ENCODE data around the gene NECAB3.

The NECAB3 gene

GRCh38 chr20:33666293-33667244 is 7.7 kb downstream of the NECAB3 start, which contains the start of gene ACTL10:
TSS of gene ACTL10 (plus strand) at chr20:33666943. CDS start at chr20:33667498, 555 bp downstream.
- DNase-seq (ENCODE audit: low read depth, low spot score), result peak; percentile 95
- Histone ChIP-seq H3K4me3 (ENCODE audit: insufficient read length, low read depth) (peak within 1 kb of the TSS; percentile 74), H3K4me1 (ENCODE audit: insufficient read depth, insufficient read length) (peaks cover 27% of the 10 kb centered on the region), H3K9ac (ENCODE audit: insufficient read length, low read depth) (peak within 1 kb of the TSS; percentile 94), H3K9me3 (ENCODE audit: insufficient read depth, low read length) (no peaks in the 10 kb centered on the region), H3K36me3 (ENCODE audit: insufficient read depth, insufficient read length, low read length) (peaks cover 42% of the 10 kb centered on the region), H3K27me3 (ENCODE audit: insufficient read depth, insufficient read length) (no peaks in the 10 kb centered on the region)
- TF ChIP-seq SUZ12 (IDR thresholded peaks at IDR 0.05; ENCODE audit: extremely low read depth, insufficient read depth, insufficient read length), result no peak
- no peak for TF ChIP-seq YY1 (IDR thresholded peaks at IDR 0.05; ENCODE audit: insufficient read depth, insufficient read length)
- no peak for TF ChIP-seq ZNF274 (IDR thresholded peaks at IDR 0.05; ENCODE audit: low read depth, low read length)

- Histone ChIP-seq H3K9me3 (ENCODE audit: insufficient read depth, low read length) (no peaks in the 10 kb centered on the region), H3K4me3 (ENCODE audit: insufficient read length, low read depth) (no peak overlapping the region), H3K27me3 (ENCODE audit: insufficient read depth, insufficient read length) (no peaks in the 10 kb centered on the region), H3K4me1 (ENCODE audit: insufficient read depth, insufficient read length) (peaks cover 27% of the 10 kb centered on the region), H3K36me3 (ENCODE audit: insufficient read depth, insufficient read length, low read length) (peaks cover 42% of the 10 kb centered on the region), H3K9ac (ENCODE audit: insufficient read length, low read depth) (no peak overlapping the region)
- TF ChIP-seq ZNF274 (IDR thresholded peaks at IDR 0.05; ENCODE audit: low read depth, low read length), result no peak
- TF ChIP-seq YY1 (IDR thresholded peaks at IDR 0.05; ENCODE audit: insufficient read depth, insufficient read length), result no peak
- TF ChIP-seq SUZ12 (IDR thresholded peaks at IDR 0.05; ENCODE audit: extremely low read depth, insufficient read depth, insufficient read length), result no peak
- no peak for DNase-seq (ENCODE audit: low read depth, low spot score)
Observed at GRCh38 chr20:33664762-33665144, 9.5 kb downstream of the NECAB3 start.

GRCh38 chr20:33664085-33664761 is 10.0 kb downstream of the NECAB3 start:
- peaks cover 27% of the 10 kb centered on the region for H3K4me1 ChIP-seq (ENCODE audit: insufficient read depth, insufficient read length)

GRCh38 chr20:33663161-33664084 is 10.8 kb downstream of the NECAB3 start:
- Histone ChIP-seq H3K9me3 (ENCODE audit: insufficient read depth, low read length) (no peaks in the 10 kb centered on the region), H3K36me3 (ENCODE audit: insufficient read depth, insufficient read length, low read length) (peaks cover 42% of the 10 kb centered on the region), H3K9ac (ENCODE audit: insufficient read length, low read depth) (peak overlapping the region; percentile 85), H3K4me3 (ENCODE audit: insufficient read length, low read depth) (peak overlapping the region; percentile 67), H3K27me3 (ENCODE audit: insufficient read depth, insufficient read length) (no peaks in the 10 kb centered on the region), H3K4me1 (ENCODE audit: insufficient read depth, insufficient read length) (peaks cover 27% of the 10 kb centered on the region)
- DNase-seq (ENCODE audit: low read depth, low spot score), result peak; percentile 67
- TF ChIP-seq YY1 (IDR thresholded peaks at IDR 0.05; ENCODE audit: insufficient read depth, insufficient read length), result no peak
- no peak for TF ChIP-seq SUZ12 (IDR thresholded peaks at IDR 0.05; ENCODE audit: extremely low read depth, insufficient read depth, insufficient read length)
- TF ChIP-seq ZNF274 (IDR thresholded peaks at IDR 0.05; ENCODE audit: low read depth, low read length), result no peak

More at GRCh38 chr20:33664085-33664761, 10.0 kb downstream of the NECAB3 start:
- Histone ChIP-seq H3K9ac (ENCODE audit: insufficient read length, low read depth) (peak overlapping the region; percentile 85), H3K36me3 (ENCODE audit: insufficient read depth, insufficient read length, low read length) (peaks cover 42% of the 10 kb centered on the region), H3K9me3 (ENCODE audit: insufficient read depth, low read length) (no peaks in the 10 kb centered on the region), H3K27me3 (ENCODE audit: insufficient read depth, insufficient read length) (no peaks in the 10 kb centered on the region), H3K4me3 (ENCODE audit: insufficient read length, low read depth) (peak overlapping the region; percentile 67)
- TF ChIP-seq SUZ12 (IDR thresholded peaks at IDR 0.05; ENCODE audit: extremely low read depth, insufficient read depth, insufficient read length), result no peak
- TF ChIP-seq YY1 (IDR thresholded peaks at IDR 0.05; ENCODE audit: insufficient read depth, insufficient read length), result no peak
- TF ChIP-seq ZNF274 (IDR thresholded peaks at IDR 0.05; ENCODE audit: low read depth, low read length), result no peak
- DNase-seq (ENCODE audit: low read depth, low spot score), result no peak

GRCh38 chr20:33662172-33662571 is 12.1 kb downstream of the NECAB3 start, which contains the start of gene C20orf144:
TSS of gene C20orf144 (plus strand) at chr20:33662327. CDS start at chr20:33662346, 19 bp downstream.
- Histone ChIP-seq H3K4me3 (ENCODE audit: insufficient read length, low read depth) (peak within 1 kb of the TSS; percentile 67), H3K9me3 (ENCODE audit: insufficient read depth, low read length) (no peaks in the 10 kb centered on the region), H3K9ac (ENCODE audit: insufficient read length, low read depth) (peak within 1 kb of the TSS; percentile 85), H3K27me3 (ENCODE audit: insufficient read depth, insufficient read length) (no peaks in the 10 kb centered on the region), H3K36me3 (ENCODE audit: insufficient read depth, insufficient read length, low read length) (peaks cover 50% of the 10 kb centered on the region), H3K4me1 (ENCODE audit: insufficient read depth, insufficient read length) (peaks cover 19% of the 10 kb centered on the region)
- DNase-seq (ENCODE audit: low read depth, low spot score), result no peak
- TF ChIP-seq ZNF274 (IDR thresholded peaks at IDR 0.05; ENCODE audit: low read depth, low read length) (no peak), SUZ12 (IDR thresholded peaks at IDR 0.05; ENCODE audit: extremely low read depth, insufficient read depth, insufficient read length) (no peak), YY1 (IDR thresholded peaks at IDR 0.05; ENCODE audit: insufficient read depth, insufficient read length) (no peak)

GRCh38 chr20:33660685-33661058 is 13.6 kb downstream of the NECAB3 start:
- H3K9me3 ChIP-seq (ENCODE audit: insufficient read depth, low read length), result no peaks in the 10 kb centered on the region
- H3K36me3 ChIP-seq (ENCODE audit: insufficient read depth, insufficient read length, low read length), result peaks cover 63% of the 10 kb centered on the region
- no peak overlapping the region for H3K9ac ChIP-seq (ENCODE audit: insufficient read length, low read depth)
- no peak for DNase-seq (ENCODE audit: low read depth, low spot score)
- H3K4me1 ChIP-seq (ENCODE audit: insufficient read depth, insufficient read length), result peaks cover 15% of the 10 kb centered on the region
- no peak overlapping the region for H3K4me3 ChIP-seq (ENCODE audit: insufficient read length, low read depth)
- TF ChIP-seq ZNF274 (IDR thresholded peaks at IDR 0.05; ENCODE audit: low read depth, low read length), result no peak
- H3K27me3 ChIP-seq (ENCODE audit: insufficient read depth, insufficient read length), result no peaks in the 10 kb centered on the region
